Suprapubic skin (tissue), 4 donors: ENCODE data around the gene EIF3K.

Experiments used
- POLR2A ChIP-seq, 2 donors: fragments of 450-650 bp; IDR thresholded peaks; one replicate each; pipeline ENCODE4 v1.6.1; 2017; ENCODE audit warnings: antibody characterized with exemption in 2 of 2, mild to moderate bottlenecking in 2 of 2, moderate library complexity in 2 of 2
- POLR2AphosphoS5 ChIP-seq, 3 donors: sonication (generic); formaldehyde crosslinking; IDR thresholded peaks; one replicate each; pipeline ENCODE4 v1.6.1; 2017; ENCODE audit warnings: antibody characterized with exemption in 3 of 3
- TF ChIP-seq, protein P1 (sequence below), 2 donors: fragments of 200-600 bp in 1 of 2; fragments of 450-650 bp in 1 of 2; sonication (generic) in 1 of 2; IDR thresholded peaks; one replicate each; pipeline ENCODE4 v1.5.1; 2016 to 2019; ENCODE audit warnings: antibody characterized with exemption in 2 of 2, mild to moderate bottlenecking in 1 of 2, moderate library complexity in 1 of 2

DNA sequence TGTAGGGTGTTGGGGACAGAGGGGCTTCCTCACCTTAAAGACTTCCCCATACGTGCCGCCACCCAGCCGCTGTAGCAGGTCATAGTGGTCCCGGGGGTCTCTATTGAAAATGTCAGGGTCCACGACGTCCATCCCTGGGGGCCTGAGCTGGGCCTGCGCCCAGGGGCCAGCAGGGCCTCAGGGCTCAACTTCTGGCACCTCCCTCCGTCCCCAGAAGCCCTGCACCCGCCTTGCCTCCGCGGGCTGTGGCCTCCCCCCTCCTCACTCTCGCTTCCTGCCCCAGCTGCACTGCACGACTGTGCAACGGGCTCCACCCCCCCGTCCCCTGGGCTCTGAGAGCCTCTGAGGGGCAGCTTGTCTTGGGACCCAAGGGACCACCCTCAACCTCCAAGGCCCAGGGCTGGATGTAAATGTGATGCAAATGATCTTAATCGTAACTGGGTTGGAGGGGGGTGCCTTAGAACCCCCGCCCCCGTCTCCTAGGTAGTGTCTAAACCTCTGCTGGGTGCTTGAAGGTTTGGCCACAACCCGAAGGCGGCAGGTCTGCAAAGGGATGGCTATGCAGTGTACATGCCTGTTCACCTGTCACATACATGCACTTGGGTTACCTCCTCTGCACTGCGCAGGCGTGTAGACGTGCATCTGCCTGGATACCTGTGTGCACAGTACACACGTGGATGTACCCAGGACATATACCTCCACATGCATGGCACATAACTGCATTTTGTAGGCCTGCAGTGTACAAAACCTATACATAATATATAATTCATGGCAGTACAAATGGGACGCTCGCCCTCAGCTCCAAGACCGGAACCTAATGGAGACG, 1.0 kb upstream of the EIF3K start, which contains the start of gene MAP4K1:
- TF ChIP-seq POLR2A (IDR thresholded peaks at IDR 0.05) (no peak), POLR2AphosphoS5 (IDR thresholded peaks at IDR 0.05) (no peak)
- TF ChIP-seq, protein P1, sequence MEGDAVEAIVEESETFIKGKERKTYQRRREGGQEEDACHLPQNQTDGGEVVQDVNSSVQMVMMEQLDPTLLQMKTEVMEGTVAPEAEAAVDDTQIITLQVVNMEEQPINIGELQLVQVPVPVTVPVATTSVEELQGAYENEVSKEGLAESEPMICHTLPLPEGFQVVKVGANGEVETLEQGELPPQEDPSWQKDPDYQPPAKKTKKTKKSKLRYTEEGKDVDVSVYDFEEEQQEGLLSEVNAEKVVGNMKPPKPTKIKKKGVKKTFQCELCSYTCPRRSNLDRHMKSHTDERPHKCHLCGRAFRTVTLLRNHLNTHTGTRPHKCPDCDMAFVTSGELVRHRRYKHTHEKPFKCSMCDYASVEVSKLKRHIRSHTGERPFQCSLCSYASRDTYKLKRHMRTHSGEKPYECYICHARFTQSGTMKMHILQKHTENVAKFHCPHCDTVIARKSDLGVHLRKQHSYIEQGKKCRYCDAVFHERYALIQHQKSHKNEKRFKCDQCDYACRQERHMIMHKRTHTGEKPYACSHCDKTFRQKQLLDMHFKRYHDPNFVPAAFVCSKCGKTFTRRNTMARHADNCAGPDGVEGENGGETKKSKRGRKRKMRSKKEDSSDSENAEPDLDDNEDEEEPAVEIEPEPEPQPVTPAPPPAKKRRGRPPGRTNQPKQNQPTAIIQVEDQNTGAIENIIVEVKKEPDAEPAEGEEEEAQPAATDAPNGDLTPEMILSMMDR (IDR thresholded peaks at IDR 0.05): no peak
